K562 (cell line): ENCODE results near the gene EHMT2. TPM values are rescaled to one million over a fixed set of nuclear protein-coding genes. Genes with fewer than 3 reads are reported as not detected.

ENCODE experiments used
- BRD4 ChIP-seq: fragments of 200-600 bp; sonication (generic); IDR thresholded peaks from 2 replicates; pipeline ENCODE4 v1.6.1; 2017; ENCODE audit warnings: inconsistent platforms
- DPF2 ChIP-seq: fragments of 450-650 bp; IDR thresholded peaks from 2 replicates; pipeline ENCODE4 v1.6.1; 2016
- ELF2 ChIP-seq: fragments of 250-450 bp; sonication (Bioruptor Pico); IDR thresholded peaks from 2 replicates; pipeline ENCODE4 v1.5.0; 2021; ENCODE audit warnings: mild to moderate bottlenecking
- FOXA1 ChIP-seq: fragments of 450-650 bp; IDR thresholded peaks from 2 replicates; pipeline ENCODE4 v1.6.1; 2016; ENCODE audit warnings: mild to moderate bottlenecking, borderline replicate concordance
- GTF2A2 ChIP-seq: IDR thresholded peaks from 2 replicates; pipeline ENCODE4 v1.6.1; 2016; ENCODE audit warnings: mild to moderate bottlenecking, missing genetic modification characterization, missing compliant biosample characterization
- HMGXB4 ChIP-seq: sonication (generic); formaldehyde crosslinking; IDR thresholded peaks from 2 replicates; pipeline ENCODE4 v1.8.1; 2023; ENCODE audit warnings: mild to moderate bottlenecking, missing genetic modification reagents
- KLF13 ChIP-seq: fragments of 450-650 bp; IDR thresholded peaks from 2 replicates; pipeline ENCODE4 v1.6.1; 2016; ENCODE audit warnings: missing genetic modification characterization, low read depth, mild to moderate bottlenecking, missing compliant biosample characterization, moderate library complexity, borderline replicate concordance
- MIER1 ChIP-seq: fragments of 450-650 bp; IDR thresholded peaks from 2 replicates; pipeline ENCODE4 v1.6.1; 2016; ENCODE audit warnings: antibody characterized with exemption, mild to moderate bottlenecking, low read depth
- MTF1 ChIP-seq: fragments of 250-450 bp; sonication (Bioruptor Pico); IDR thresholded peaks from 2 replicates; pipeline ENCODE4 v1.9.0; 2021; ENCODE audit warnings: moderate library complexity, mild to moderate bottlenecking, inconsistent platforms, borderline replicate concordance
- PKNOX1 ChIP-seq: fragments of 450-650 bp; IDR thresholded peaks from 2 replicates; pipeline ENCODE4 v1.6.1; 2016
- RAD21 ChIP-seq, 2 experiments: fragments of 250-450 bp in 1 of 2; fragments of 450-650 bp in 1 of 2; sonication (Bioruptor Pico) in 1 of 2; formaldehyde crosslinking in 1 of 2; IDR thresholded peaks in 1 of 2; conservative IDR thresholded peaks in 1 of 2; 2 replicates each; pipeline versions ENCODE4 v1.4.0 to v1.8.0; 2020 to 2022; ENCODE audit warnings: mild to moderate bottlenecking in 2 of 2, moderate library complexity in 1 of 2
- SMARCA5 ChIP-seq: fragments of 450-650 bp; IDR thresholded peaks from 2 replicates; pipeline ENCODE4 v1.6.1; 2016
- STAG1 ChIP-seq: sonication (generic); formaldehyde crosslinking; IDR thresholded peaks from 2 replicates; pipeline ENCODE4 v1.5.0; 2020; ENCODE audit warnings: missing genetic modification reagents, borderline replicate concordance
- ZBTB17 ChIP-seq: fragments of 450-650 bp; formaldehyde crosslinking; IDR thresholded peaks from 2 replicates; pipeline ENCODE4 v1.4.0; 2020; ENCODE audit warnings: mild to moderate bottlenecking
- ZNF263 ChIP-seq: sonication (generic); formaldehyde crosslinking; IDR thresholded peaks from 2 replicates; pipeline ENCODE4 v1.8.0; 2022; ENCODE audit warnings: mild to moderate bottlenecking, missing genetic modification reagents, borderline replicate concordance
- polyA plus RNA-seq, 8 experiments: library from polyadenylated mRNA; depleted of rRNA in 4 of 8; stranded (reverse) in 5 of 8; unstranded in 3 of 8; fragments of >200 nt; fragmentation: Nextera tagmentation in 2 of 8; fragmentation: Illumina TruSeq in 1 of 8; extraction: Ambion mirVana in 2 of 8; extraction: Trizol in 1 of 8; gene quantifications; 2 replicates each; pipeline versions ENCODE4 v1.2.1 to v1.2.3, GENCODE V29; 2011 to 2014; ENCODE audit warnings: inconsistent platforms in 1 of 8, missing spikeins in 1 of 8
- total RNA-seq, 7 experiments: library from RNA; depleted of rRNA in 6 of 7; stranded (reverse); fragments of >200 nt in 6 of 7; fragmentation: Illumina TruSeq in 2 of 7; extraction: Trizol in 2 of 7; gene quantifications; 2 replicates each; pipeline versions ENCODE4 v1.2.1 to v1.2.3, GENCODE V29; 2011 to 2021; ENCODE audit warnings: low replicate concordance in 1 of 7
- TF ChIP-seq, protein P1 (sequence below): fragments of 450-650 bp; IDR thresholded peaks from one replicate; pipeline ENCODE4 v1.6.1; 2018; ENCODE audit warnings: mild to moderate bottlenecking, moderate library complexity; ENCODE audit not compliant: partially characterized antibody
- TF ChIP-seq, protein P2 (sequence below): fragments of 450-650 bp; formaldehyde crosslinking; conservative IDR thresholded peaks from 2 replicates; pipeline ENCODE4 v1.4.0; 2022; ENCODE audit warnings: mild to moderate bottlenecking, missing genetic modification characterization
- TF ChIP-seq, protein P3 (sequence below): fragments of 250-450 bp; sonication (Bioruptor Pico); IDR thresholded peaks from 2 replicates; pipeline ENCODE4 v1.8.0; 2022; ENCODE audit warnings: moderate library complexity, mild to moderate bottlenecking, inconsistent platforms

Gene EHMT2
- total and polyA plus RNA-seq, 9 of the 15 experiments (the other 6 are each of a cell fraction or from before 2014, with no cell fraction given), result 2.1 to 63.8 (median 38.5) TPM

- peak; percentile 96 for TF ChIP-seq HMGXB4 (CRISPR knock-in tag)
- peak; percentile 89 for TF ChIP-seq DPF2
- TF ChIP-seq RAD21 (CRISPR knock-in tag; conservative IDR thresholded peaks at IDR 0.05 in 1 of 2, IDR thresholded peaks at IDR 0.05 in 1 of 2), result peak; percentile 1 to 33; a peak in 2 of 4 replicates
- peak; percentile 89; the same call in 1 of the 2 replicates for TF ChIP-seq BRD4
- TF ChIP-seq ZNF263 (CRISPR knock-in tag), result peak; percentile 62; the same call in 1 of the 2 replicates
- peak; percentile 90 for TF ChIP-seq ZBTB17 (CRISPR knock-in tag)
- TF ChIP-seq, protein P1, sequence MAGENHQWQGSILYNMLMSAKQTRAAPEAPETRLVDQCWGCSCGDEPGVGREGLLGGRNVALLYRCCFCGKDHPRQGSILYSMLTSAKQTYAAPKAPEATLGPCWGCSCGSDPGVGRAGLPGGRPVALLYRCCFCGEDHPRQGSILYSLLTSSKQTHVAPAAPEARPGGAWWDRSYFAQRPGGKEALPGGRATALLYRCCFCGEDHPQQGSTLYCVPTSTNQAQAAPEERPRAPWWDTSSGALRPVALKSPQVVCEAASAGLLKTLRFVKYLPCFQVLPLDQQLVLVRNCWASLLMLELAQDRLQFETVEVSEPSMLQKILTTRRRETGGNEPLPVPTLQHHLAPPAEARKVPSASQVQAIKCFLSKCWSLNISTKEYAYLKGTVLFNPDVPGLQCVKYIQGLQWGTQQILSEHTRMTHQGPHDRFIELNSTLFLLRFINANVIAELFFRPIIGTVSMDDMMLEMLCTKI, result no peak
- TF ChIP-seq PKNOX1, result peak; percentile 62; the same call in 1 of the 2 replicates
- TF ChIP-seq MTF1 (CRISPR knock-in tag), result peak; percentile 90
- TF ChIP-seq, protein P2, sequence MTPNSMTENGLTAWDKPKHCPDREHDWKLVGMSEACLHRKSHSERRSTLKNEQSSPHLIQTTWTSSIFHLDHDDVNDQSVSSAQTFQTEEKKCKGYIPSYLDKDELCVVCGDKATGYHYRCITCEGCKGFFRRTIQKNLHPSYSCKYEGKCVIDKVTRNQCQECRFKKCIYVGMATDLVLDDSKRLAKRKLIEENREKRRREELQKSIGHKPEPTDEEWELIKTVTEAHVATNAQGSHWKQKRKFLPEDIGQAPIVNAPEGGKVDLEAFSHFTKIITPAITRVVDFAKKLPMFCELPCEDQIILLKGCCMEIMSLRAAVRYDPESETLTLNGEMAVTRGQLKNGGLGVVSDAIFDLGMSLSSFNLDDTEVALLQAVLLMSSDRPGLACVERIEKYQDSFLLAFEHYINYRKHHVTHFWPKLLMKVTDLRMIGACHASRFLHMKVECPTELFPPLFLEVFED (CRISPR knock-in tag), result peak; percentile 96
- TF ChIP-seq STAG1, result no peak
- no peak for TF ChIP-seq FOXA1
- TF ChIP-seq, protein P3, sequence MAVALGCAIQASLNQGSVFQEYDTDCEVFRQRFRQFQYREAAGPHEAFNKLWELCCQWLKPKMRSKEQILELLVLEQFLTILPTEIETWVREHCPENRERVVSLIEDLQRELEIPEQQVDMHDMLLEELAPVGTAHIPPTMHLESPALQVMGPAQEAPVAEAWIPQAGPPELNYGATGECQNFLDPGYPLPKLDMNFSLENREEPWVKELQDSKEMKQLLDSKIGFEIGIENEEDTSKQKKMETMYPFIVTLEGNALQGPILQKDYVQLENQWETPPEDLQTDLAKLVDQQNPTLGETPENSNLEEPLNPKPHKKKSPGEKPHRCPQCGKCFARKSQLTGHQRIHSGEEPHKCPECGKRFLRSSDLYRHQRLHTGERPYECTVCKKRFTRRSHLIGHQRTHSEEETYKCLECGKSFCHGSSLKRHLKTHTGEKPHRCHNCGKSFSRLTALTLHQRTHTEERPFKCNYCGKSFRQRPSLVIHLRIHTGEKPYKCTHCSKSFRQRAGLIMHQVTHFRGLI (CRISPR knock-in tag), result peak; percentile 81; the same call in 1 of the 2 replicates
- TF ChIP-seq GTF2A2 (tag), result peak; percentile 97
- TF ChIP-seq MIER1, result no peak; the same call in 1 of the 2 replicates
- TF ChIP-seq ELF2 (CRISPR knock-in tag), result peak; percentile 79; the same call in 1 of the 2 replicates
- peak; percentile 40; the same call in 1 of the 2 replicates for TF ChIP-seq SMARCA5
- peak; percentile 47; the same call in 1 of the 2 replicates for TF ChIP-seq KLF13 (tag)
These were observed 62.9 kb downstream of the EHMT2 start (continued) for GRCh38 chr6:31834367-31835250.
